GM21360 (cell line): ENCODE measurements around the gene APOO.

ENCODE experiments used
- ATAC-seq: cut with Tn5 transposase; IDR thresholded peaks from one replicate; pipeline ENCODE4 v1.9.1; 2021; ENCODE audit warnings: mild to moderate bottlenecking, moderate library complexity; ENCODE audit not compliant: unreplicated experiment

APOO gene

DNA sequence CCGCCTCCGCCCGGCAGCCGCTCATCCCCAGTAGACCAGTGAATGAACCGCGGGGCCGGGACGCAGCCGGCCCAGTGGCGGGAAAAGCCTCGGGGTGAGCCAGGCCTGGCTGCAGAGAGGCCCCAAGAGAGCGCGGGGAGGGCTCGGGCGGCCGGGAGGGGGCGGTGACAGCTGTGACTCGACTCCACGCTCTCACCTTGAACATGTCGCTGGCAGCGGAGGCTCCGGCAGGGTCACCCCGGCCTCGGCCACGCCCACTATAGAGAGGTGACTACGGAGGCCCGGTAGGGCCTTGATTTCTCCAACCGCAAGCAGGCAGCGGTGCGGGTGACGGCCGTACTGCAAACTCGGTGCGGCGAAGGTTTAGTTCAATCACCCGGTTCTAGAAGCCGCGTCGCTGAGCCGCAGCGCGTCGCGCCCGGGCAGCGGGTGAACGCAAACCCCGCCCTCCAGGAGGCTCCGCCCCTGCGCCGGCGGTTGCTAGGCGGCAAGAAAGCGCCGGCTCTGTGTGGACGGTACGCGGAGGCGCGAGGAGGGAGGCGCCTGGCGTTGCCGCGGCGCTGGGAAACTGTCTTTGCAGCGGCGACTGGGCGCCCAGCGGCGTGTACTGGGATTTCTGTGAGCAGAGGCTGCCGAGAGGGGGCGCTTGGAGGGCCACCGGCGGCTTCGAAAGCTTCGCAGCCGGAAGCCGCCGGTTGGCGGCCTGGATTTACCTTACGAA, at the start of gene APOO, which contains the start of gene CXorf58:
Gene APOO, minus strand, starts transcription at position 441 of the 721 bp plus-strand sequence. Its CDS starts 236 bp downstream, at position 205.
Gene CXorf58, plus strand, starts transcription at position 509 of the 721 bp plus-strand sequence. CDS start 2,297 bp downstream, outside the sequence.
- peak; percentile 92 for ATAC-seq

DNA sequence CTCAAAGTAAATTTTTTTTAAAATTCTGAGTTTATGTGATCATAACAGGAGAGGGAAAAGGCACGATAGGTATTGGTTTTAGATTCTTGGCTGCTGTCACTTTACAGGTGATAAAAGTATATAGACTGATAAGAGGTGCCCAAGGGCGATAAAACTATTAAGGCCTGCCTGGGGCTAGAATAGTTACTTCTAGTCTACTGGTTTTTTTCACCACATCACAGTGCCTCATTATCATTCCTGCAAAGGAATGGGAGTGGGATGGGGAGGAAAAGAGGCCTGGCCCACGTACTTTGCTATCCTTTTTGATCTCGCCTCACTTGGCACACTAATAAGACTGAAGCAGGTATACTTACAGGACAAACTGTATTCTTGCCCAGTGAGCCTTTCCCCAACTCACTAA, 46.7 kb upstream of the APOO start:
- no peak for ATAC-seq

DNA sequence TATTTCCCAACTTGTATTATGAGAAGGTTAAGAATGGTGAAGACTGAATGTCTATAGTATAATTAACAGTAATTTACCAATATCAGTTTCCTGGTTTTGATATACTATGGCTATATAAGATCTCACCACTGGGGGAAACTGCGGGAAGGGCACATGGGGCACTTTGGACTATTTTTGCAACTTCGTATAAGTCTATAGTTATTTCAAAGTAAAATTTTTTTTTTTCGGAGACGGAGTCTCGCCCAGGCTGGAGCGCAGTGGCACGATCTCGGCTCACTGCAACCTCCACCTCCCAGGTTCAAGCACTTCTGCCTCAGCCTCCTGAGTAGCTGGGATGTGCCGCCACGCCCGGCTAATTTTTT, 46.2 kb upstream of the APOO start:
- no peak for ATAC-seq

DNA sequence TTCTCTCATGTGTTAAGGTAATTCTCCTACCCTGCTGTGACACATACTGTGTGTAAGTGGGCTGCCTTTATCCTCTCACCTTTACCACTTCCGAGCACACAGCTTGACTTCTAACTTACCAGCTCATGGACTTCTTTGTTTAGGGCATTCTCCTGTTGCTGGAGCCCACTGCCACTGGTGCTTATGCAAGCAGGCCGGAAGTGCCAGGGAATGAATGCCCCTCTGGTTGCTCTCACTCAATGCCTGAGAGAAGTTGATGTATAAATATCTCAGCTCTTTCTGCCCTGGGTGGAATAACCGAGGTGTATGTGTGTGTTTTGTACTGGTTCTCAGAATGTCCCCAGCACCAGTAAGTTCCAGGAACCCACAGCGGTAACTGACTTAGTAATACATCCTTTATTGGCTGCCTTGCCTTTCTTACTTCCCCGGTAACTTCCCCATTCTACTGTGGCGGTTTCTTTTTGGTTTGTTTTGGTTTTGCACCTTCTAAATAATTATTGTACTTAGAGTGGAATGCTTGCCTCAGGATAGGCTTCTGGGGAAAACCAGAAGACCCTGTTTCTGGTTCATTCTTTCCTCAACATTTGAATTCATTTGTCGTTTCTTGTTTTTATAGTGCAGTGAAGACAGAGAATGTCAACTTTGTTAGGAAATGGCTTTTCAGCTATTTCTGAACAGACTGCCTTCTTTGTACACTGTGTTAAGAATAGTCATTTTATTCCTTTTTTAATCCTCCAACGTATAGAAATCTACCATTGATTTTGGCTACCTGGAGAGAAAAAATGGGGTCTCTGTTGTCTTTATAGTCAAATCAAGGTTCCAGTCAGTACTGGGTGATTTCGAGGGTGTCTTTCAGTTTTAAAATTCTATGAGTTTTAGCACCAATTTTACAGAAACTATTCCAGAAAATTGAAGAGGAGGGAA, 45.5 kb upstream of the APOO start:
- ATAC-seq = peak; percentile 88

DNA sequence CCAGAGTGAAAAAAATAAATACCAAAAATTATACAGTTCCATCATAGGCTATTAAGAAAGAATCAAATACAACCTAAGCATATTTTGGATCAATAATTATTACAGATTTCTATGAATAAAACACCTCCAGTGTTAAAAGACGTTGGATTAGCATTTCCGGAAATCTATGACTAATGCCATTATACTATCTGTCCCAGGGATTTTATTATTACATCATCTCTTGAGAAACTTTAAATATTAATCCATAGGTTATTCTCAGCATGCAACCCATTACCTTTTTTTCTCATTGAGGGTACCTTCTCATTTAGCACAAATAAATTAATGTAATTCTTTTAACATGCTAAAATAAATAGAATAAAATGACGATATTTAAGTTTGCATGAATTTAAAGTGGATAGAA, 44.7 kb upstream of the APOO start:
- no peak for ATAC-seq

DNA sequence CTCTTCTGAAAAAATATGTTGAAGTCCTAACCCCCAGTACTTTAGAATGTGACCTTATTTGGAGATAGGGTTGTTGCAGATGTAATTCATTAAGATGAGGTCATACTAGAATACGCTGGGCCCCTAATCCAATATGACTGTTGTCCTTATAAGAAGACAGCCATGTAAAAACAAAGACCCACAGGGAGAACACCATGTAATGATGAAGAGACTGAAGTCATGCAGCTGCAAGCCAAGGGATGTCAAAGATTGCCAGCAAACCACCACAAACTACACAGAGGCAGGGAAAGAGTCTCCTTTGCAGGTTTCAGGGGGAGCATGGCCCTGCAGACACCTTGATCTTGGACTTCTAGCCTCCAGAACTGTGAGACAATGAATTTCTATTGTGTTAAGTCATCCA, 37.5 kb upstream of the APOO start:
- no peak for ATAC-seq

DNA sequence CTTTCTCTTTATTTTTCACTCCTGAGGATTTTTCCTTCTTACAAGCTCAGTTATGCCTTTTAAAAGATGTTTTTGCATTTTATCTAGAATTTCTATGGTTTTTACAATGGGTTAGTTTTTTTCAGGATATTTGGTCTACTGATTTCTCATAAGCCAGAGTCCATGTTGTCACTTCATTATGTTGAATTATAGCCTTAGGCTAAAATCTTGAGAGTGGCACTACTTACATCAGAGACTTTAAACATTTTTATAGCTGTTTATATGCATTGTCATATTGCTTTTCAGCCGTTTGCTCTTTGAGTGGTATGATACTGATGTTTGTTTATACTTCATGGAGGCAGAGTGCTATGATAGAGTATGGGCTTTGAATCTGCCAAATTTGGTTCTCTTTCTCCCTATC, 36.5 kb upstream of the APOO start:
- no peak for ATAC-seq

DNA sequence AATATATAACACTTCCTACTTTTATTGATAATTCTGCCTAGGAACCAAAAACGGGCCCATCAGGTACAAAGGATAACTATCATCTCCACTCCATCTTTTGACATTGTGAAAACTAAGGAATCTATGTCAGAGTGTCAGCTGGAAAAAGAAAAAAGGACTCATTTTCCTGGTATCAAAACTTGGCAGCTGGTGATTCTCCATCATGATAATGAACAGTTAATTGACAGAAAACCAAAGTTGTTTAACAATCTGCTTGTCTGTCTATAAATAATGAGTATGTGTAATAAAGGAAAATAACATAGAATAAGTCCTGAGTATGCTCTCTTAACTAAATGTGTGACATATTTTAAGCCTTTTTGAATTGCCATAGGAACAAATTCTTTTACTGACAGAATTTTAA, 31.5 kb upstream of the APOO start:
- no peak for ATAC-seq

DNA sequence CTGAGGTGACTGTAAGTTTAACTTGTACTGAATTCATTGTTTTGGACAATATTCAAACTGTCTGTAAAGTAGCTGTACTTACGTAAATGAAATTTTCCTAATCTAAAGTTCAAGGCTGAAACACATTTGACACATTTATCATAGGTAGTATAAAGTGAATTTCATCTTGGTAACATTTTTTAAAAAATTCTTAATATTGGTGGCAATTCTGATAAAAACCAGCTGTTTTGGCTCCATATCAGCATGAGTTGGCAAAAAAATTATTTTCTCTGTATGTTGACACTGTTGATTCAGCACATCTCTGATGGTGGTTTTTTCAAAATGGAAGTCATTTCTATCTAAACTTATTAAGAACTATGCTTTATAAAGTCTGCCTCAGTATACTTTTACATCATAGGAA, 31.0 kb upstream of the APOO start:
- no peak for ATAC-seq

DNA sequence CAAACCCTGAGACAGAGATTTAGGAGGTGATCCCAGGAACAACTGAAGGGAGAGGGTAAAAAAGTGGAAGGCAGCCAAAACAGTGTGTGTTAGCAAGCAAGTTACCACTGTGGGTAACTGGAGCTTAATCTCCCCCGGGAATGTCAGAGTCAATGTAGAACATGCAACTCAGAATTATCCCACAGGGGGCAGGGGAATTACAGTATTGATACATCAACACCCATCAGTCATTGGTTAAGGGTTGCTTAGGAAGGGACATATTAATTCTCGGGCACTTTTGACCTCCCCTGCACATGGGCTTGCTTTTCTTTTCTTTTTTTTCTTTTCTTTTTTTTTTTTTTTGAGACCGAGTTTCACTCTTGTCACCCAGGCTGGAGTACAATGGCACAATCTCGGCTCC, 29.4 kb upstream of the APOO start:
- no peak for ATAC-seq

DNA sequence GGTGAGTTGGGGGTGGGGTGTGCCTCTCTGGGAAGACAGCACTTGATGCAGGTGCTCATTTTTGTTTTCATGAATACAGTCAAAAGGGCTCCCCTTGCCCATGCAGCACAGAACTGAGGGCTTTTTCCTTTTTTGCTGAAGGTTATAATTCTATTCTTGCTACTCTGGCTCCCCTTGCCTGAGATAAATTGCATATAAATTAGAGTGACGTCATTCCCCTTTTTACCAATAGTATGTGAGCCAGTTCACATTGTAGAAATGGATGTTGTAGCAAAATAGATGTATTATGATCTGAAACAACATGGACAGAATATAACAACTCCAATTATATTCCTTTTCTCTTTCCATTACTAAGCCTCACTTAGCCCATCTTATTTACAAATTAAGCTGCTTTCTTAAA, 28.4 kb upstream of the APOO start:
- ATAC-seq = no peak

DNA sequence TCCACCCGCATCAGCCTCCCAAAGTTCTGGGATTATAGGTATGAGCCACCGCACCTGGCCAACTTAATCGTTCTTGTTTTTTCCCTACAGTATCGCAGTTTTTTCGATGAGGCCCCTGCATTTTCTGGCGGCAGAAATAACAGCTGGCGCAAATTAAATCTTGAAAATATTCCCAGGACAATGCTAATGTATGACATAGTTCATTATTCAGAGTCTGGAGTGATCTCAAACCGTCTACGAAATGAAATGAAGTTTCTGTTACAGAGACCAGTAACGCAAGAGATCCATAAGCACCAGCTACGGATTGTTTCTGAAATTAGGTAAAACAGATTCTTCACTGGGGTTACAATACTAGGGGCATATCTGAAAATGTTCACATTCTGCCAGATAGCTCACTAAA, 27.4 kb upstream of the APOO start:
- ATAC-seq = no peak

DNA sequence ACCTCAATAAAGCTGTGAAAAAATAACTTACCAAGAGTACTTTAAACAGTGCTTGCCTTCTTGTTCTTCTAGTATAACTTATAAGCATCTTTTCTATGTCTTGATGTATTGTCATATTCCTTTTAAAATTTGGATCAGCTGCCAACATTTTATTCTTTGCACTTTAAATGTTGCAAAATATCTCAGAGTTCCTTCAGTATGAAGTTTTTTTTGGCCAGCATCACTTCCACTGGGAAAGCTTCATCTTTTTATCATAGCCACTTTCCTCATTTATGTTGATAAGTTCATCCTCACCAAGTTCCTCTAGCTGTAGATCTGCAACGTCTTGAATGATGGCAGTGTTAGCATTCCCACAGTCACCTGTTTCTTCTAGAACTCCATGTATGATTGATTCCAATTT, 24.3 kb upstream of the APOO start:
- ATAC-seq = no peak

DNA sequence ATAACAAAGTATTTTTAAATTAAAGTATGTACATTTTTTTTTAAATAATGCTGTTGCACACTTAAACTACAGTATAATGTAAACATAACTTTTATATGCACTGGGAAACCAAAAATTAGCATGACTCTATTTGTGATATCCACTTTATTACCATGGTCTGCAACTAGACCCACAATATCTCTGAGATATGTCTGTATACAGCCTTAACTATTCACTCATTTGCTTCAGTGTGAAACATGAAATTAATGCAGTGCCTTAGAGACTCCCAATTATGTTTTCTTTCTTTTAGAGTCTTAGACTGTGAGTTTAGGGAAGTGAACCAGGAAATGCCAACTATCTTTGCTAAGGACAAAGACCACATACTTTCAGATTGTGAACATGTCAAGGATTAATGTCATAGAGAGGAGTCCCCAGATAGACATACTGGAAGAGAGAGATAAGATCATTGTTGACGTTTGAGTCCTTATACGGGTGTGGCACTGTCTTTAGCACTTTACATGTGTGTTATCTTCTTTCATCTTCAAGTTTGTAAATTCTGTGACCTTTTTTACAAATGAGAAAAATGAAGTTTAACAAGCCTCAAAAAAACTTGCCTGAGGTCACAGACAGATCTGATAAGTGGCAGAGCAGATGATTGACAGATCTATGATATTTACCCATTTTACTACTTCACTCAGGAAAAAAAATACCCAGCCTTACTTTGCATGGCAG, 23.3 kb upstream of the APOO start:
- ATAC-seq = no peak

DNA sequence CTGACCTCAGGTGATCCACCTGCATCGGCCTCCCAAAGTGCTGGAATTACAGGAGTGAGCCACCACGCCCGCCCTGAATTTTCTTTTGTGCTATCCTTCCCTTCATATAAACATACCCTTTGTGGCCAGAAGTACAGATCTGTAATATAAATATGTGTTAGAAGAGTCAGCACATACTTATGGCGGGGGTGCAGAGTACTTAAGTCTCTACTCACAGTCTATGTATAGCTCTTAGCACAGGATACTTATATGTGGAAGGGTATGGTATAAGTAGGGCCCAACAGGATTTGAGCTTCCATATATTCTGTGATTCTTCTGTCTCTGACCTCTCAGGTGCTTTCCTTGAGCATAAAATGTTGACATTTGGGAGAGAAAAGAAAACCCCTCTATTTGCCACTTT, 18.3 kb upstream of the APOO start:
- no peak for ATAC-seq

DNA sequence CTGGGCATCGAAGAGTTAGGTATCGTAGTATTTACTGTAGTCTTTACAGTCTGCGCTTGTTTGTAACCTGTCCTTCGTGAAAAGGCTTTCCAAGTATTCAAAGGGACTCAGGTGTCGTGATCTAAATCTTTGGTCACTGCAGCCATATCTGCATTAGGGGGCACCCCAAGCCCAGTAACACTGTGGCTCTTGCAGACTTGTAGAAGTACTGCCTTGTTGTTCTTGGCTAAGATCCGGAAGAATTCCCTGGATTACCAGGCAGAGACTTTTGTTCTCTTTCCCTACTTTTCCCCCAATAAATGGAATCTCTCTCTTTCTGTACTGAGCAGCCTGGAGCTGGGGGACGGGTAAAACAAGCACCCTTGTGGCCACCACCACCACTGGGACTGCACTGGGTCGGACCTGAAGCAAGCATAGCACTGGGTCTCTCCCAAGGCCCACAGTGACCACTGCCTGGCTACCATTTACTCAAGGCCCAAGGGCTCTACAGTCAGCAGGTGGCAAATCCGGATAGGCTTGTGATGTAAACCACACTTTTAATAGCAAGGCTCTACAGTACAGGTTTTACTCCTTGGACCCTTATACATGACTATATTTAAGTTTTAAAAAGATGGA, 12.1 kb upstream of the APOO start:
- ATAC-seq = no peak

DNA sequence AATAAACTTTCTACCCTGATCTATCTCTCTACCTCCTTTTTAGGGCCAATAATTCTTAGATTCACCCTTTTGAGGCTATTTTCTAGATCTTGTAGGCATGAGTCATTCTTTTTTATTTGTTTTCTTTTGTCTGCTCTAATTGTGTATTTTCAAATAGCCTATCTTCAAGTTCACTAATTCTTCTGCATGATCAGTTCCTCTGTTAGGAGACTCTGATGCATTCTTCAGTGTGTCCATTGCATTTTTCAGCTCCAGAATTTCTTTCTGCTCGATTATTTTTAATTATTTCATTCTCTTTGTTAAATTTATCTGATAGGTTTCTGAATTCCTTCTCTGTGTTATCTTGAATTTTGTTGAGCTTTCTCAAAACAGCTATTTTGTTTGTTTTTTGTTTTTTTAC, 11.4 kb upstream of the APOO start:
- ATAC-seq = no peak

DNA sequence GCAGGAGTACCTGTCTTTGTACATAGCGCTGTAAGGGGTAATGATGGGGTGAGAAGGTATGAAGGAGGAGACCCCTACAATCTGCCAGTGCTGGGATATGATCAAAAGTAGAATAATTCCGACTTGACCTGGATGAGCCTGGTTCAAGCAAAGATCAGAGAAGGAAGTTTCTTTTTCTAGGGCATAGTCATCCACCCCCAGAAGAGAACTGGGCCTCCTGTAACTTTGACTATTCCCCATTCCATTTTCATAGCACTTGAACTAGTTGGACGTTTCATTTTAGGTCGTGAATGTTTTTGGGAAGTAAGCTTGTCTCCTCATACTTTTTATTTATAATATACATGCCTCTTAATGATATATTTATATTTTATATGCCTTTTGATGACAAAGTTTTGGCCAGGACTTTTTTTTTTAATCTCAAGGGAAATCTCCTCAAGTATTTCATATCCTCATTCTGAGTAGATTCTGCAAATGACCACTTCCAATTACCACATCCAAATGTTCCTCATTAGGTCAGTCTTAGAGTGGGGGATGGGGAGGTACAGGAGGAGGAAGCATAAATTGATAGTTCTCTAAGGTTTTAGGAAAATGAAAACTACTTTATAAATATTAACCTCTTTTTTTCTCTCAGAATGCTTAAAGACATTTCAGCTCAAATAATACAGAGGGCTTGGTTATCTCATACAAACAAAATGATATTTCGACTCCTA, 3.5 kb upstream of the APOO start:
- no peak for ATAC-seq

DNA sequence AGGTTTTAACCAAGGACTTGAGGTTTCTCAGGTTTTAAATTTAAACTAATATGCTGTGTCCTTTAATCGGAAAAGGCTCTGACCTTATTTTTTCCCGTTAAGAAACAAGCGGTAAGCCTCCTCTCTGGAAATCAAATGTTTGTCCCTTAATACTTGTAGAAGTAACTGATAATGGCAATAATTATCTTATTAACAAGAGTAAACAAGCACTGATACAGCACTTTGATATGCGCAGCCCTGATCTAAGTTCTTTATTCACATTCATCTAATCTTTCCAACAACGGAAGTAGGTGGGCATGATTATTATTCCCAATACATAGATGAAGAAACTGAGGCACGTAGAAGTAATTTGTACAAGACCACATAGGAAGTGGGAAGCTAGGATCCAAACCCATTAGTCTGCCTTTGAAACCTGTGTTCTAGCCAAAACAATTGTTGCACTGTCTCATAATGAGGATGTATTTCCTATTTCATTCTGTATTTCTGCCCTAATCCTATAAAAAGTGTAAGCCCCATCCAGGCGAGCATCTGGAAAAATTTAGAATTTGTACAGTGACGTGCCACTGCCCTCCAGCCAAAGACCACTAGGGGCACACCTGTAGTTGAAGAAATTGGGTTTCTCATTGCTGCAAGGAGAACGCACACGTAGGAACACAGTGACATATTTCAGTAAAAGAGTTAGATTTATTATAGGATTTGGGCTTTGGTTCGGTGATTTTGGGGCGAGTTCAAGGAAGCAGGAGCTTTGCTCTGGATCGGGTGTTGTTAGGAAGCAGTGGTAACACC, 674 bp upstream of the APOO start:
- ATAC-seq = no peak

DNA sequence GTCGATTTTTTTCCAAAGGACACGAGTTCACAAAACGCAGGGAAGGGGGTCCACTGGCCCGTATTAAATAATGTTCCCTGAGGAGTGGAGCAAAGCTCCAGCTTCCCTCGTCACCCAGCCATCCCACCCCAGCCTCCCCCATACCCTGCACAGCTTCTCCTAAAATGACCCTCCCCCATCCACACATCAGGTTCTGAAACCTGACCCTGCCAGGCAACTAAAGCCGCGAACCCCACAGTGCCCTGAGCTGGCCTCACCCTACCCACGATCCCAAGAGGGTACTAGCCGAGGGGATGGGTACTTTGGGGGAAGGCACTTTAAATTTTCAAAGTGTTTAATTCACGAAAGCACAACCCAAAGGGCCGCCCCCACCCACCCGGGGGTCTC, 634 bp downstream of the APOO start:
- no peak for ATAC-seq
